ENCODE measurements around the gene CAMK2D.

GRCh38 chr4:113620032-113620431, 141.5 kb downstream of the CAMK2D start:
- TF ChIP-seq EP300 (IDR thresholded peaks at IDR 0.05): no peak
- TF ChIP-seq CTCF (IDR thresholded peaks at IDR 0.05): no peak
- no peak for TF ChIP-seq POLR2A (IDR thresholded peaks at IDR 0.05)
- no peak for TF ChIP-seq POLR2AphosphoS5 (IDR thresholded peaks at IDR 0.05)

All from stomach (tissue), 4 donors.